Measurements from ENCODE around the gene PYDC1. TPM values are rescaled to one million over a fixed set of nuclear protein-coding genes. Genes with fewer than 3 reads are reported as not detected.

PYDC1 gene
- total RNA-seq, 2 donors from 2014 or later, result not detected

GRCh38 chr16:31213342-31213741 is 3.6 kb downstream of the PYDC1 start:
- Histone ChIP-seq H3K4me3 (no peak overlapping the region), H3K36me3 (no peaks in the 10 kb centered on the region), H3K9ac (ENCODE audit: low read depth in 2 of 2, low read length in 2 of 2) (no peak overlapping the region), H3K4me1 (peaks cover 11% of the 10 kb centered on the region), H3K27ac (no peak overlapping the region), H3K9me3 (no peaks in the 10 kb centered on the region), H3K27me3 (peaks cover 32% of the 10 kb centered on the region)
- TF ChIP-seq, protein P1, sequence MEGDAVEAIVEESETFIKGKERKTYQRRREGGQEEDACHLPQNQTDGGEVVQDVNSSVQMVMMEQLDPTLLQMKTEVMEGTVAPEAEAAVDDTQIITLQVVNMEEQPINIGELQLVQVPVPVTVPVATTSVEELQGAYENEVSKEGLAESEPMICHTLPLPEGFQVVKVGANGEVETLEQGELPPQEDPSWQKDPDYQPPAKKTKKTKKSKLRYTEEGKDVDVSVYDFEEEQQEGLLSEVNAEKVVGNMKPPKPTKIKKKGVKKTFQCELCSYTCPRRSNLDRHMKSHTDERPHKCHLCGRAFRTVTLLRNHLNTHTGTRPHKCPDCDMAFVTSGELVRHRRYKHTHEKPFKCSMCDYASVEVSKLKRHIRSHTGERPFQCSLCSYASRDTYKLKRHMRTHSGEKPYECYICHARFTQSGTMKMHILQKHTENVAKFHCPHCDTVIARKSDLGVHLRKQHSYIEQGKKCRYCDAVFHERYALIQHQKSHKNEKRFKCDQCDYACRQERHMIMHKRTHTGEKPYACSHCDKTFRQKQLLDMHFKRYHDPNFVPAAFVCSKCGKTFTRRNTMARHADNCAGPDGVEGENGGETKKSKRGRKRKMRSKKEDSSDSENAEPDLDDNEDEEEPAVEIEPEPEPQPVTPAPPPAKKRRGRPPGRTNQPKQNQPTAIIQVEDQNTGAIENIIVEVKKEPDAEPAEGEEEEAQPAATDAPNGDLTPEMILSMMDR (IDR thresholded peaks at IDR 0.05), result no peak
- no peak for DNase-seq
- intact Hi-C loops (cut with DNase I), result no loop called here

- TF ChIP-seq, protein P1 (IDR thresholded peaks at IDR 0.05), result no peak
- H3K9me3 ChIP-seq, result no peaks in the 10 kb centered on the region
- H3K27me3 ChIP-seq, result no peaks in the 10 kb centered on the region
- no peak overlapping the region for H3K9ac ChIP-seq (ENCODE audit: low read depth in 2 of 2, low read length in 2 of 2)
- DNase-seq, result no peak
- H3K36me3 ChIP-seq, result no peaks in the 10 kb centered on the region
- no peaks in the 10 kb centered on the region for H3K4me1 ChIP-seq
- H3K4me3 ChIP-seq, result no peak overlapping the region
- intact Hi-C loops (cut with DNase I), result no loop called here
- H3K27ac ChIP-seq, result no peak overlapping the region
Measured at GRCh38 chr16:31206776-31207175, 10.2 kb downstream of the PYDC1 start.

- intact Hi-C loops (cut with DNase I), result no loop called here
- Histone ChIP-seq H3K9me3 (no peaks in the 10 kb centered on the region), H3K4me3 (no peak overlapping the region), H3K4me1 (peaks cover 14% of the 10 kb centered on the region), H3K27ac (no peak overlapping the region), H3K36me3 (no peaks in the 10 kb centered on the region), H3K27me3 (no peaks in the 10 kb centered on the region), H3K9ac (ENCODE audit: low read depth in 2 of 2, low read length in 2 of 2) (no peak overlapping the region)
- no peak for DNase-seq
- TF ChIP-seq, protein P1 (IDR thresholded peaks at IDR 0.05), result no peak
Measured at GRCh38 chr16:31204871-31205666, 11.9 kb downstream of the PYDC1 start.

GRCh38 chr16:31202414-31203375 is 14.2 kb downstream of the PYDC1 start, which contains the start of gene PYCARD:
PYCARD (minus strand) TSS chr16:31202760; CDS start chr16:31202690, 70 bp downstream.
- Histone ChIP-seq H3K4me1 (peaks cover 14% of the 10 kb centered on the region), H3K9me3 (no peaks in the 10 kb centered on the region), H3K9ac (ENCODE audit: low read depth in 2 of 2, low read length in 2 of 2) (peak within 1 kb of the TSS; percentile 69 to 93), H3K27ac (peak within 1 kb of the TSS; percentile 87), H3K36me3 (no peaks in the 10 kb centered on the region), H3K4me3 (peak within 1 kb of the TSS; percentile 82), H3K27me3 (no peaks in the 10 kb centered on the region)
- TF ChIP-seq, protein P1 (IDR thresholded peaks at IDR 0.05), result no peak
- intact Hi-C loops (cut with DNase I), result no loop called here
- peak; percentile 81 for DNase-seq
